AG04450 (cell line): ENCODE results near the gene BMPER. TPM values are rescaled to one million over a fixed set of nuclear protein-coding genes. Genes with fewer than 3 reads are reported as not detected.

Source experiments
- CTCF ChIA-PET: fragments of 300-600, 350-600 bp; formaldehyde crosslinking; extraction: SDS; loops from one replicate; lab custom pipeline; 2022; ENCODE audit warnings: antibody characterized with exemption, inconsistent platforms; lab: Charles Lee
- POLR2A ChIA-PET: fragments of 350-600 bp; formaldehyde crosslinking; extraction: SDS; loops from one replicate; lab custom pipeline; 2021; ENCODE audit warnings: antibody characterized with exemption, inconsistent platforms; lab: Yijun Ruan, JAX
- DNase-seq: peaks from one replicate; pipeline ENCODE4 v3.0.0-alpha.2; 2011; ENCODE audit warnings: low read depth, low spot score
- H3K27ac ChIP-seq: one replicate; pipeline ENCODE4 v1.5.1; 2012; ENCODE audit warnings: low read depth, low read length, control low read depth
- H3K27me3 ChIP-seq: one replicate; pipeline ENCODE4 v1.6.0; 2012; ENCODE audit warnings: low read length; ENCODE audit not compliant: control insufficient read depth, insufficient read depth
- H3K4me3 ChIP-seq: 2 replicates; pipeline ENCODE4 v1.5.1; 2011; ENCODE audit warnings: mild to moderate bottlenecking, low read depth, low read length, control low read depth
- H3K9me3 ChIP-seq: 2 replicates; pipeline ENCODE4 v1.5.1; 2012; ENCODE audit warnings: low read length; ENCODE audit not compliant: control insufficient read depth, insufficient read depth
- polyA plus RNA-seq: library from polyadenylated mRNA; depleted of rRNA; stranded (reverse); fragments of >200 nt; gene quantifications from 2 replicates; pipeline ENCODE4 v1.2.3, GENCODE V29; 2011
- TF ChIP-seq, protein P1 (sequence below): IDR thresholded peaks from 2 replicates; pipeline ENCODE4 v1.5.1; 2011; ENCODE audit warnings: low read depth, low read length, control low read depth, inconsistent platforms

The BMPER gene
- polyA plus RNA-seq, 1 experiment = 1.1 TPM

DNA sequence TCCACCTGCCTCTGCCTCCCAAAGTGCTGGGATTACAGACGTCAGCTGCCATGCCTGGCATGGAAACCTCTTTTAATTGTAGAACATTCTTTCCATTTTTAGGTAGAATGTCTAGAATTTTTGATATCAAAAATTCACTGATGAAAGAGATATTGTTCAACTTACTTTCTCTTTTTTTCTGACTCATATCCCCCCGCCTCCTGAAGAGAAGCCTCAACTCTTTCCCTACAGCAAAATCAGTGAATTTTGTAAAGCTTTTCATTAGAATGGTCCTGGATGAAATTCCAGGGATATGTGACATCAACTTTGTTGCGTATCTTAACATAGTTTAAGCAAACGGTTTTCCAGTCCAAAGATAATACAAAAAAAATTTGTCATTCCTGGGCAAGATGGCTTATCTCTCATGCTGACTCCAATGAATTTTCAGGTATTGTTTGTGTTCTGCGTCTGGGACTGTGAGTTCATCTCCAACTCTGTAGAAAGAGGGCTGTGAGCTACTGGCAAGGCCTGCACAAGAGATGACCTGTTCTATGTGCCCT, 256.8 kb downstream of the BMPER start:
- H3K4me3 ChIP-seq = no peak overlapping the region
- H3K27me3 ChIP-seq = no peaks in the 10 kb centered on the region
- ChIA-PET CTCF (no interaction called here), POLR2A (no interaction called here)
- no peak overlapping the region for H3K27ac ChIP-seq
- H3K9me3 ChIP-seq = no peaks in the 10 kb centered on the region
- TF ChIP-seq, protein P1, sequence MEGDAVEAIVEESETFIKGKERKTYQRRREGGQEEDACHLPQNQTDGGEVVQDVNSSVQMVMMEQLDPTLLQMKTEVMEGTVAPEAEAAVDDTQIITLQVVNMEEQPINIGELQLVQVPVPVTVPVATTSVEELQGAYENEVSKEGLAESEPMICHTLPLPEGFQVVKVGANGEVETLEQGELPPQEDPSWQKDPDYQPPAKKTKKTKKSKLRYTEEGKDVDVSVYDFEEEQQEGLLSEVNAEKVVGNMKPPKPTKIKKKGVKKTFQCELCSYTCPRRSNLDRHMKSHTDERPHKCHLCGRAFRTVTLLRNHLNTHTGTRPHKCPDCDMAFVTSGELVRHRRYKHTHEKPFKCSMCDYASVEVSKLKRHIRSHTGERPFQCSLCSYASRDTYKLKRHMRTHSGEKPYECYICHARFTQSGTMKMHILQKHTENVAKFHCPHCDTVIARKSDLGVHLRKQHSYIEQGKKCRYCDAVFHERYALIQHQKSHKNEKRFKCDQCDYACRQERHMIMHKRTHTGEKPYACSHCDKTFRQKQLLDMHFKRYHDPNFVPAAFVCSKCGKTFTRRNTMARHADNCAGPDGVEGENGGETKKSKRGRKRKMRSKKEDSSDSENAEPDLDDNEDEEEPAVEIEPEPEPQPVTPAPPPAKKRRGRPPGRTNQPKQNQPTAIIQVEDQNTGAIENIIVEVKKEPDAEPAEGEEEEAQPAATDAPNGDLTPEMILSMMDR = no peak
- no peak for DNase-seq

DNA sequence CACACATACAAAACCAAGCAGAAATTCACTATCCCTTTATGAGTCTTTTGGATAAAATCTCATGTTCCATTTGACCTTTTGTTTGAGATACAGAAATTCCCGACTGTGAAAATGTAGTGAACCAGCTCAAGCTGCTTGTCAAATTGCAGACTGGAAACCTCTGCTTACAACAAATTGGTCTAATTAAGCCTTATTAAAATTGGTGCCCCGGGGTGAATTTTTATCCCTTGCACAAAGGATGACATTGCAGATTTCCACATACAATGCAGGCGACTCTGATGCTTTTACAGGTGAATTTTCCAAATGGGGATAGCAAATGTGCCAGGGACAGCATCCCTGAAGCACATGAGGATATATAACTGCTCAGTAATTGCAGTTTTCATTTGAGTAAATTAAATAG, 257.3 kb downstream of the BMPER start:
- H3K4me3 ChIP-seq = no peak overlapping the region
- TF ChIP-seq, protein P1 = no peak
- H3K27me3 ChIP-seq = no peaks in the 10 kb centered on the region
- H3K9me3 ChIP-seq = no peaks in the 10 kb centered on the region
- POLR2A ChIA-PET = no interaction called here
- H3K27ac ChIP-seq = no peak overlapping the region
- CTCF ChIA-PET = no interaction called here
- DNase-seq = no peak

DNA sequence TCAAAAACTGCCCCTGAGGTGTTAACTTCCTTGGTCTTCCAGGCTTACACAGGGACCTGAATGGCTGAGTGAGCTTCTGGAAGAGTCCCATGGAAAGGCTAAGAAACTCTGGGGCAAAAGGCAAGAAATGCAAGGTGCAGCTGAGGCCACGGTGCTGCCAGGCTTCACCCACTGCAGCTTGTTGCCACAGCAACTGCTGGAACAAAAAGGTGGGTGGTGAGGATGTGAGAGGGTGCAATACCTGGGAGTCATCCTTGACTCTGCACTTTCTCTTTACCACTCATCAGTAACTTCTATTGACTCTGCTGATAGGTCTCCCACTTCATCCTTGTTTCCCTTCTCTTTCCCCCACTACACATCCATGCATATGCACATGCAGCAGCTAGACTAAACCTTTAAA, 258.6 kb downstream of the BMPER start:
- TF ChIP-seq, protein P1 = no peak
- H3K27me3 ChIP-seq = no peaks in the 10 kb centered on the region
- ChIA-PET CTCF (interaction anchor here (1.3 to 1.9 kb wide), 2 partner anchors 72 to 921 kb away, joined by 3 to 9 read pairs; no protein-coding TSS in a partner anchor), POLR2A (no interaction called here)
- H3K4me3 ChIP-seq = no peak overlapping the region
- H3K9me3 ChIP-seq = no peaks in the 10 kb centered on the region
- DNase-seq = no peak
- H3K27ac ChIP-seq = no peak overlapping the region

DNA sequence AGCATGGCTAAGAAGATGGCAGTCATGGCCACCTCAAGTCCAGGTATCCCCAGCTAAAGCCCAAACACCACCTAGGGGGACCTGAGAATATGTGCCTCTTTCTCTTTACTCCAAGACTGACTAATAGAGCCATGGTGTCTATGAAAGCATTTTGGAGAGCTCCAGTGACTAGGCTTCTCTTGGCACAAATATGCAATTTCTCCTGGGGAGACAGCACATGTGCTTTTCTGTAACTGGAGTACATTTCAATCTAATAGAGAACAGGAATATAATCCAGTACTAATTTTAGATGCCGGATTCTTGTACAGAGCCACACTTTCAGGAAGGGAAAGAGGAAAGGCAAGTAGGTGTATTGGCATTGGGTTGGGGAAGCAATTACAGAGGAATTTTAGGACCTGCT, 260.1 kb downstream of the BMPER start:
- Histone ChIP-seq H3K27ac (no peak overlapping the region), H3K27me3 (no peaks in the 10 kb centered on the region), H3K9me3 (no peaks in the 10 kb centered on the region), H3K4me3 (no peak overlapping the region)
- TF ChIP-seq, protein P1 = no peak
- POLR2A ChIA-PET = no interaction called here
- DNase-seq = no peak
- CTCF ChIA-PET = interaction anchor here (0.8 to 2.9 kb wide), 19 partner anchors 9 to 979 kb away, joined by 3 to 41 read pairs (median 5); no protein-coding TSS in a partner anchor

DNA sequence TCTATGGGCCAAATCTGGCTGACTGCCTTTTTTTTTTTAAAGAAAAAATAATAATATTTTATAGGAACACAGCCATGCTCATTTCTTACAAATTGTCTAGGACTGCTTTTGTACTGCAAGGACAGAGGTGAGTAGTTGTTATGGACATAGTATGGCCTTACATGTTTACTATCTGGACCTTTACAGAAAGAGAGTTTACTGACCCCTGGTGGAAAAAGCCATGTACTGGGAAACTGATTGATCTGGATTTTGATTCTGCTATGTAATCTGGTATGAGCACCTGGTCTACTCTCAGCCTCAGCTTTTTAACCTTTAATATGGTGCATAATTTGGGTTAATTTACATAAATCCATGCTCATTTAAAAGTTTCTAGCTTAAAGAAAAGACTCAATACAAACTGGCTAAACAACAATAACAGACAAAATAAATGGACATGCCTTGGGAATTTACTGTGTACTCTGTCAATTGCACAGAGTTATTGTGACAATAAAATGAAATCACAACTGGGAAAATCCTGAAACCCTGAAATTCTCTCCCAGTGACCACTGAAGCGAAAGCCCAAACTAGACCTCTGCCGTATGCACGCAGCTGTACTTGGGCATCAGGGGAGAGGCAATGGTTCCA, 260.7 kb downstream of the BMPER start:
- Histone ChIP-seq H3K27ac (no peak overlapping the region), H3K4me3 (no peak overlapping the region), H3K27me3 (no peaks in the 10 kb centered on the region), H3K9me3 (no peaks in the 10 kb centered on the region)
- POLR2A ChIA-PET = no interaction called here
- CTCF ChIA-PET = interaction anchor here (0.8 to 2.9 kb wide), 20 partner anchors 9 to 980 kb away, joined by 3 to 41 read pairs (median 5); no protein-coding TSS in a partner anchor
- DNase-seq = no peak
- TF ChIP-seq, protein P1 = peak; percentile 84
